ENCODE data around the gene TPH2. TPM values are rescaled to one million over a fixed set of nuclear protein-coding genes. Genes with fewer than 3 reads are reported as not detected.

Gene TPH2
- total and polyA plus RNA-seq, 2 of the 13 experiments (the other 11 are each of a cell fraction or from before 2014, with no cell fraction given): not detected

DNA sequence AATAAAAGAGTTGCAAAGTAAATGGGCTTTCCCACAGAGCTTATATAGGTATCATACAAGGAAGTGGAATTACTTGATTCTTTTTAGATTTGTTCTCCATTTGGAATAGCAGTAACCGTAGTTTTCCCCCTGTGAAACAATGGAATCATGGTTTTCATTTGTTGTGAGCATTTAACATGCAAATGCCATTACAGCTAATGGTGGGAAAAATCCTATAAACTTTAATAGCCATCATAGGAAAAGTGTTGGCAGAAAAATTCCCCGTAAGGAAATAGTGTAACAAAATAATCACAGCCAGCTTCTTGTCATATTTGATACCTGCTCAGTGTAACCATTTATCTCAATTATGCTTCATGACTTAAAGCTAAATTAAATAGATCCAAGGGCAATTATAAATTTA, 95.3 kb downstream of the TPH2 start:
- Histone ChIP-seq H3K36me3 (replicated peaks in 1 of 2; ENCODE audit: control insufficient read depth in 1 of 2, insufficient read depth in 2 of 2, low read length in 2 of 2) (no peaks in the 10 kb centered on the region), H3K79me2 (ENCODE audit: insufficient read depth, low read length) (no peaks in the 10 kb centered on the region), H3K4me1 (ENCODE audit: insufficient read depth, low read length) (no peaks in the 10 kb centered on the region), H2AFZ (ENCODE audit: low read length) (no peak overlapping the region), H4K20me1 (ENCODE audit: insufficient read depth, low read length) (no peaks in the 10 kb centered on the region), H3K4me3 (replicated peaks in 1 of 3; ENCODE audit: insufficient read depth in 1 of 3, low read depth in 2 of 3, low read length in 3 of 3) (no peak overlapping the region), H3K9me3 (ENCODE audit: low read length) (no peaks in the 10 kb centered on the region), H3K9ac (ENCODE audit: insufficient read depth, low read depth, low read length) (no peak overlapping the region), H3K27me3 (ENCODE audit: control insufficient read depth in 1 of 2, insufficient read depth in 2 of 2, low read length in 2 of 2) (no peaks in the 10 kb centered on the region), H3K4me2 (ENCODE audit: low read depth, low read length) (no peak overlapping the region), H3K27ac (ENCODE audit: extremely low read length, insufficient read depth, low read length) (no peak overlapping the region)
- in situ Hi-C loops (cut with HindIII; ENCODE audit: extremely low pct_ligation_motif_present, low pct_unique_long_range_greater_than_20kb): no loop called here
- ChIA-PET POLR2A (no interaction called here), CTCF (ENCODE audit: low intra/inter-chr PET ratio, low total read pairs) (no interaction called here)
- 0% methylated on average over 2 of the region's 2 CpGs for WGBS (ENCODE audit: low lambda C conversion rate)
- intact Hi-C loops (cut with micrococcal nuclease; ENCODE audit: unreplicated experiment): no loop called here
- DNase-seq (ENCODE audit: low spot score) (no peak), ATAC-seq (no peak), FAIRE-seq (no peak)
- no TSS peak for BruUV-seq (replicated peaks)
- TF ChIP-seq, protein P1, sequence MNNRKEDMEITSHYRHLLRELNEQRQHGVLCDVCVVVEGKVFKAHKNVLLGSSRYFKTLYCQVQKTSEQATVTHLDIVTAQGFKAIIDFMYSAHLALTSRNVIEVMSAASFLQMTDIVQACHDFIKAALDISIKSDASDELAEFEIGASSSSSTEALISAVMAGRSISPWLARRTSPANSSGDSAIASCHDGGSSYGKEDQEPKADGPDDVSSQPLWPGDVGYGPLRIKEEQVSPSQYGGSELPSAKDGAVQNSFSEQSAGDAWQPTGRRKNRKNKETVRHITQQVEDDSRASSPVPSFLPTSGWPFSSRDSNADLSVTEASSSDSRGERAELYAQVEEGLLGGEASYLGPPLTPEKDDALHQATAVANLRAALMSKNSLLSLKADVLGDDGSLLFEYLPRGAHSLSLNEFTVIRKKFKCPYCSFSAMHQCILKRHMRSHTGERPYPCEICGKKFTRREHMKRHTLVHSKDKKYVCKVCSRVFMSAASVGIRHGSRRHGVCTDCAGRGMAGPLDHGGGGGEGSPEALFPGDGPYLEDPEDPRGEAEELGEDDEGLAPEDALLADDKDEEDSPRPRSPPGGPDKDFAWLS (CRISPR knock-in tag; IDR thresholded peaks at IDR 0.05; ENCODE audit: borderline replicate concordance): no peak
- TF ChIP-seq ONECUT2 (CRISPR knock-in tag; IDR thresholded peaks at IDR 0.05) (no peak), PRPF4 (IDR thresholded peaks at IDR 0.05; ENCODE audit: low read depth, low read length, poor library complexity, severe bottlenecking) (no peak), XBP1 (CRISPR knock-in tag; IDR thresholded peaks at IDR 0.05) (no peak), KDM3A (CRISPR knock-in tag; IDR thresholded peaks at IDR 0.05; ENCODE audit: low read depth) (no peak), ZNF20 (CRISPR knock-in tag; IDR thresholded peaks at IDR 0.05) (no peak), FOSL2 (CRISPR knock-in tag; IDR thresholded peaks at IDR 0.05) (no peak), STAG1 (CRISPR knock-in tag; IDR thresholded peaks at IDR 0.05) (no peak), SKI (IDR thresholded peaks at IDR 0.05; ENCODE audit: partially characterized antibody) (no peak), ZNF879 (CRISPR knock-in tag; IDR thresholded peaks at IDR 0.05) (no peak), EP300 (IDR thresholded peaks at IDR 0.05; ENCODE audit: low read depth in 2 of 2, low read length in 2 of 2) (no peak), EP300 (CRISPR knock-in tag; IDR thresholded peaks at IDR 0.05; ENCODE audit: borderline replicate concordance) (no peak), ZSCAN12 (CRISPR knock-in tag; IDR thresholded peaks at IDR 0.05) (no peak), HDAC6 (IDR thresholded peaks at IDR 0.05; ENCODE audit: low read depth, low read length) (no peak), ZNF773 (CRISPR knock-in tag; IDR thresholded peaks at IDR 0.05; ENCODE audit: borderline replicate concordance) (no peak), SIN3A (IDR thresholded peaks at IDR 0.05; ENCODE audit: borderline replicate concordance, low read depth, low read length) (no peak)

Data from HepG2 (cell line).